GM19240 (cell line): Measurements from ENCODE around the gene TOMT.

Source experiments
- DNase-seq: peaks from one replicate; pipeline ENCODE4 v3.0.0; 2011; ENCODE audit warnings: low spot score; ENCODE audit not compliant: insufficient read length

Gene TOMT

GRCh38 chr11:72105888-72106287 lies at the start of gene TOMT:
TSS of gene TOMT (plus strand) at chr11:72105924. CDS start at chr11:72105952, 28 bp downstream.
- DNase-seq = no peak

- no peak for DNase-seq
These were observed 47.2 kb upstream of the TOMT start for GRCh38 chr11:72058416-72059034.

- DNase-seq = no peak
These were observed 43.9 kb upstream of the TOMT start for GRCh38 chr11:72061739-72062396.

- DNase-seq = no peak
These were observed 38.9 kb upstream of the TOMT start for GRCh38 chr11:72066855-72067254.

- no peak for DNase-seq
These were observed 38.5 kb upstream of the TOMT start for GRCh38 chr11:72067266-72067665.

GRCh38 chr11:72067676-72068075 lies 38.0 kb upstream of the TOMT start:
- DNase-seq = no peak

GRCh38 chr11:72069200-72069599 lies 36.5 kb upstream of the TOMT start:
- DNase-seq = no peak

GRCh38 chr11:72069787-72070251 lies 35.9 kb upstream of the TOMT start:
- no peak for DNase-seq

GRCh38 chr11:72070491-72070890 lies 35.2 kb upstream of the TOMT start:
- no peak for DNase-seq

- no peak for DNase-seq
These were observed 33.4 kb upstream of the TOMT start for GRCh38 chr11:72072348-72072747.

GRCh38 chr11:72075109-72075508 lies 30.6 kb upstream of the TOMT start:
- DNase-seq = no peak

- DNase-seq = no peak
These were observed 30.0 kb upstream of the TOMT start for GRCh38 chr11:72075756-72076155.

- DNase-seq = no peak
These were observed 27.2 kb upstream of the TOMT start for GRCh38 chr11:72078477-72078876.

- DNase-seq = no peak
These were observed 25.9 kb upstream of the TOMT start for GRCh38 chr11:72079819-72080325.

GRCh38 chr11:72080326-72081183 lies 25.2 kb upstream of the TOMT start, which contains the start of the genes LRRC51 and NUMA1:
TSS of gene LRRC51 (plus strand) at chr11:72080850. CDS start at chr11:72089084, 8,234 bp downstream.
TSS of gene NUMA1 (minus strand) at chr11:72080542. CDS start at chr11:72035943, 44,599 bp downstream.
- DNase-seq = peak; percentile 64

- DNase-seq = no peak
These were observed 24.5 kb upstream of the TOMT start for GRCh38 chr11:72081184-72081644.

- no peak for DNase-seq
These were observed 23.8 kb upstream of the TOMT start for GRCh38 chr11:72081821-72082453.

- no peak for DNase-seq
These were observed 22.3 kb upstream of the TOMT start for GRCh38 chr11:72083414-72083813.

GRCh38 chr11:72084076-72084475 lies 21.6 kb upstream of the TOMT start:
- DNase-seq = no peak

GRCh38 chr11:72084965-72085364 lies 20.8 kb upstream of the TOMT start:
- no peak for DNase-seq
